GM23248 (cell line): ENCODE results near the gene PPP6R3. TPM values are rescaled to one million over a fixed set of nuclear protein-coding genes. Genes with fewer than 3 reads are reported as not detected.

Source experiments
- DNase-seq: peaks from one replicate; pipeline ENCODE4 v3.0.0-alpha.2; 2015
- H2AFZ ChIP-seq: fragments of 200-600 bp; sonication (generic); 2 replicates; pipeline ENCODE4 v1.6.1; 2016; ENCODE audit warnings: antibody characterized with exemption
- H3F3A ChIP-seq: fragments of 200-600 bp; sonication (generic); 2 replicates; pipeline ENCODE4 v1.6.1; 2016; ENCODE audit warnings: mild to moderate bottlenecking, antibody characterized with exemption, mixed run types; ENCODE audit not compliant: insufficient read depth
- H3K27ac ChIP-seq: fragments of 200-600 bp; sonication (generic); 2 replicates; pipeline ENCODE4 v1.5.1; 2016; ENCODE audit warnings: mild to moderate bottlenecking
- H3K27me3 ChIP-seq: fragments of 200-600 bp; sonication (generic); replicated peaks from 2 replicates; pipeline ENCODE4 v1.6.1; 2016; ENCODE audit warnings: mild to moderate bottlenecking; ENCODE audit not compliant: insufficient read depth
- H3K36me3 ChIP-seq: fragments of 200-600 bp; sonication (generic); 2 replicates; pipeline ENCODE4 v1.6.1; 2016; ENCODE audit warnings: low read depth, mild to moderate bottlenecking
- H3K4me1 ChIP-seq: fragments of 200-600 bp; sonication (generic); 2 replicates; pipeline ENCODE4 v1.6.1; 2016; ENCODE audit warnings: mild to moderate bottlenecking; ENCODE audit not compliant: insufficient read depth
- H3K4me2 ChIP-seq: fragments of 200-600 bp; sonication (generic); one replicate; pipeline ENCODE4 v1.6.1; 2016; ENCODE audit warnings: mild to moderate bottlenecking; ENCODE audit not compliant: unreplicated experiment
- H3K4me3 ChIP-seq: fragments of 200-600 bp; sonication (generic); 2 replicates; pipeline ENCODE4 v1.5.1; 2016; ENCODE audit warnings: mild to moderate bottlenecking
- H3K79me2 ChIP-seq: fragments of 200-600 bp; sonication (generic); 2 replicates; pipeline ENCODE4 v1.6.1; 2016; ENCODE audit warnings: mild to moderate bottlenecking; ENCODE audit not compliant: insufficient read depth
- H3K9ac ChIP-seq: fragments of 200-600 bp; sonication (generic); 2 replicates; pipeline ENCODE4 v1.6.1; 2016; ENCODE audit warnings: mild to moderate bottlenecking
- H3K9me2 ChIP-seq: fragments of 200-600 bp; sonication (generic); 2 replicates; pipeline ENCODE4 v1.6.1; 2016; ENCODE audit warnings: mixed run types, mild to moderate bottlenecking, moderate library complexity; ENCODE audit not compliant: insufficient read depth
- H3K9me3 ChIP-seq: fragments of 200-600 bp; sonication (generic); one replicate; pipeline ENCODE4 v1.6.1; 2017; ENCODE audit warnings: low read depth
- H4K20me1 ChIP-seq: fragments of 200-600 bp; sonication (generic); 2 replicates; pipeline ENCODE4 v1.6.0; 2016; ENCODE audit not compliant: insufficient read depth
- EZH2 ChIP-seq: fragments of 200-600 bp; sonication (generic); IDR thresholded peaks from 2 replicates; pipeline ENCODE4 v1.6.1; 2018; ENCODE audit warnings: antibody characterized with exemption, mild to moderate bottlenecking; ENCODE audit not compliant: insufficient read depth, poor library complexity, severe bottlenecking
- EZH2phosphoT487 ChIP-seq: fragments of 200-600 bp; sonication (generic); IDR thresholded peaks from 2 replicates; pipeline ENCODE4 v1.6.1; 2018; ENCODE audit warnings: antibody characterized with exemption, moderate library complexity, mild to moderate bottlenecking, low read depth; ENCODE audit not compliant: insufficient read depth
- WGBS, 2 experiments: methylation state at CpG; one replicate each; pipeline ENCODE4 v1.1.6; 2015 to 2017; ENCODE audit warnings: low lambda C conversion rate in 2 of 2, low coverage in 1 of 2; ENCODE audit errors: missing lambda C conversion rate in 2 of 2; 5-methylcytosine and 5-hydroxymethylcytosine counted together
- in situ Hi-C: fragments of 300-500 bp; cut with MboI; formaldehyde crosslinking; loops from 2 replicates; pipeline ENCODE4 v1.15.0; 2020
- polyA plus RNA-seq: library from polyadenylated mRNA; unstranded; fragments of >200 nt; fragmentation: Nextera tagmentation; extraction: Ambion mirVana; gene quantifications from 2 replicates; pipeline ENCODE4 v1.2.1, GENCODE V29; 2016
- total RNA-seq: library from RNA; depleted of rRNA; stranded (reverse); fragments of >200 nt; shearing (Covaris generic); gene quantifications from 2 replicates; pipeline ENCODE4 v1.2.3, GENCODE V29; 2014

Gene PPP6R3
- total and polyA plus RNA-seq, 2 experiments from 2014 or later, result 47.5 to 96.0 TPM

DNA sequence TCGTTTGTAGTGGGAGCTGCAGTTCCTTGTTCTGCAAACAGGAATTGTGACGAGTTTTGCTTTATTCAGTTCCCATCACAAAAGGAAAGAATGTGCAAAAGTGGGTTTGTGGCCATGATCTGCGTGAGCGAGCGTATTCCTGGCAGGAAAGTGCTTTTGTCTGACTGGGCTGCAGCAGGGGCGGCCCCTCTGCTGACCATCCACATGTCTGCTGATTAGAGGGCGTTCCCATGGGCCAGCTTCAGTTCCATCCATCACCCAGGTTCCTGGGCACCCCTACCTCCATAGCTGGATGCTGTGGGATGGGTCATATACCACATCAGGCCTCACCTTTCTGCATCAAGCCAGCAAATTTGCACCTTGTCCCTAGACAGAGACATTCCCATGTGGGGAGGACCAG is 194.9 kb downstream of the PPP6R3 start:
- 69 to 71% methylated on average over 7 of the region's 7 CpGs for WGBS, 2 experiments
- in situ Hi-C loops, result no loop called here
- no peaks in the 10 kb centered on the region for H3K79me2 ChIP-seq
- H3K9ac ChIP-seq, result no peak overlapping the region
- no peak overlapping the region for H2AFZ ChIP-seq
- H3K9me2 ChIP-seq, result no peaks in the 10 kb centered on the region
- H3K4me3 ChIP-seq, result no peak overlapping the region
- H4K20me1 ChIP-seq, result no peaks in the 10 kb centered on the region
- DNase-seq, result no peak
- TF ChIP-seq EZH2 (no peak), EZH2phosphoT487 (no peak)
- H3K27me3 ChIP-seq, result peaks cover 5% of the 10 kb centered on the region
- H3F3A ChIP-seq, result 0 out of 2 replicates have a peak, but pooled peaks cover 3% of the 10 kb centered on the region
- peaks cover 10% of the 10 kb centered on the region; the same call in 1 of the 2 replicates for H3K4me1 ChIP-seq
- no peak overlapping the region for H3K27ac ChIP-seq
- no peak overlapping the region for H3K4me2 ChIP-seq
- H3K9me3 ChIP-seq, result no peaks in the 10 kb centered on the region
- H3K36me3 ChIP-seq, result no peaks in the 10 kb centered on the region

DNA sequence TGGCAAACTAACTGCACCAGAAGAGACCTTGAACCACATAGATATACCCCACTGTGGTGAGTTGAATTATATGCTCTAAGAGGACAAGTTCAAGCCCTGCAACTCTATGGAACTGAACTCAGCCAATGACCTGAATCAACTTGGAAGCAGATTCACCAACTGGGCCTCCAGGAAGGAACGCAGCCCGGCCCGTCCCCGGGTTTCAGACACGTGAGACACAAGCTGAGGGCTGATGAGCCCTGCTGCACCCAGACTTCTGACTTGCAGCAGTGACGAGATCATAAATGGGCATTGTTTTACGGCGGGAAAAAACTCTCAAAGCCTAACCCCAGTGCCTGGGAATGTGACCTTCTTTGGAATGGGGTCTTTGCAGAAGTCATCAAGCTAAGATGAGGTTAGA is 195.3 kb downstream of the PPP6R3 start:
- no peak for DNase-seq
- H3F3A ChIP-seq, result 0 out of 2 replicates have a peak, but pooled peaks cover 3% of the 10 kb centered on the region
- H4K20me1 ChIP-seq, result no peaks in the 10 kb centered on the region
- no peaks in the 10 kb centered on the region for H3K36me3 ChIP-seq
- no peak overlapping the region for H3K4me3 ChIP-seq
- WGBS, 2 experiments, result 80 to 83% methylated on average over 8 of the region's 8 CpGs
- H3K79me2 ChIP-seq, result no peaks in the 10 kb centered on the region
- no peak overlapping the region for H3K4me2 ChIP-seq
- H3K27ac ChIP-seq, result no peak overlapping the region
- no peak overlapping the region for H2AFZ ChIP-seq
- no peak overlapping the region for H3K9ac ChIP-seq
- TF ChIP-seq EZH2, result no peak
- TF ChIP-seq EZH2phosphoT487, result no peak
- peaks cover 3% of the 10 kb centered on the region for H3K27me3 ChIP-seq
- peaks cover 10% of the 10 kb centered on the region; the same call in 1 of the 2 replicates for H3K4me1 ChIP-seq
- H3K9me3 ChIP-seq, result no peaks in the 10 kb centered on the region
- H3K9me2 ChIP-seq, result no peaks in the 10 kb centered on the region
- in situ Hi-C loops, result no loop called here

DNA sequence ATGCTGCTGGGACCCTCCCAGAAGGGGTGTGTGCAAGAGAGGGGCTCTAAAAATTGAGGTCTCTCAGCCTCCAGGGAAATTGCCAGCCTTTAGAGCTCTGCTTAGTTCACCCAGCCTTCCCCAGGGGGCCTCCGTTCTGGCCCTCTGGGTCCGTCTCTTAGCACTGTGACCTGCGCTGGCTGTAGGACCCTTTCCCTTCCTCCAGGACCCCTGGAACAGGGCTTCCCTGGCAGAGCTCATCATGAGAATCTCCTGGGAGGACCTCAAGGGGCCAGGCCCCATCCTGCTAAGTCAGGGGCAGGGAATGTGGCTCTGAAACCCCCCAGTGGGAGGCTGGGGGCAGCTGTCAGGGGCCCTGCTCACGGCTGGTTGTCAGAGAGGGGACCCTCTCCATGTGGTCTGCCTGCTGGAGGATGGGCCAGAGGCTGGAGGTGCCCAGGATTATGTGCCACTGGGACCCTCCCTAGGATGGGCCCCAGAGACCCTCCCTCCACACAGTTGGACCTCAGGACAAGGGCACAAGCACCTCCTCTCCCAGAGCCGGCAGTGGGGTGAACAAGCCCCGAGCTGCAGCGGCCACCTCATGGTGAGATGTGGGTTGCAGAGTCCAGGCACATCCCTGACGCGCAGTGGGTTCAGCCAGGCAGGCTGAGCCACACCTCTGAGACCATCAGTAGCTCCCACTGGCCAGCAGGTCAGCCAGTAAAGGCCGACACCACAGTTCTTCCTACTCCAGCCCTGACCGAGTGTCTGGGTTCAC is 196.6 kb downstream of the PPP6R3 start:
- H3K4me2 ChIP-seq, result no peak overlapping the region
- no peaks in the 10 kb centered on the region for H3K9me2 ChIP-seq
- H3K27ac ChIP-seq, result no peak overlapping the region
- no peaks in the 10 kb centered on the region for H4K20me1 ChIP-seq
- H3K4me3 ChIP-seq, result no peak overlapping the region
- in situ Hi-C loops, result no loop called here
- no peak for DNase-seq
- WGBS, 2 experiments, result 89 to 92% methylated on average over 10 to 11 of the region's 11 CpGs
- no peaks in the 10 kb centered on the region for H3K79me2 ChIP-seq
- peaks cover 10% of the 10 kb centered on the region; the same call in 1 of the 2 replicates for H3K4me1 ChIP-seq
- H3F3A ChIP-seq, result 0 out of 2 replicates have a peak, but pooled peaks cover 3% of the 10 kb centered on the region
- H3K9ac ChIP-seq, result no peak overlapping the region
- no peaks in the 10 kb centered on the region for H3K36me3 ChIP-seq
- H3K9me3 ChIP-seq, result no peaks in the 10 kb centered on the region
- H3K27me3 ChIP-seq, result peaks cover 10% of the 10 kb centered on the region
- TF ChIP-seq EZH2phosphoT487 (no peak), EZH2 (no peak)
- H2AFZ ChIP-seq, result no peak overlapping the region

DNA sequence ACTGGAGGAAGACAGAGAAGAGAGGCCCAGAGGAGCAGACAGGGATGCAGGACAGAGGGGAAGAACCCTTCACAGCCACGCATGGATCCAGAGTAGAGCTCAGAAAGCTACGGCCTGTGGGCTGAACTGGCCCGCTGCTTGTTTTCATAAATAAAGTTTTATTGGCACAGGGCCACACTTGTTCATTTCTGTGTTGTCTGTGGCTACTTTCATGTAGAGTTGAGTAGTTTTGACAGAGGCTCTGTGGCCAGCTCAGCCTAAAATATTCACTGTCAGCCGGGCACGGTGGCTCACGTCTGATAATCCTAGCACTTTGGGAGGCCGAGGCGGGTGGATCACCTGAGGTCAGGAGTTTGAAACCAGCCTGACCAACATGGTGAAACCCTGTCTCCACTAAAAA is 197.5 kb downstream of the PPP6R3 start:
- in situ Hi-C loops, result no loop called here

More for the DNA sequence above, 197.5 kb downstream of the PPP6R3 start:
- Histone ChIP-seq H3K4me2 (no peak overlapping the region), H3K4me3 (no peak overlapping the region), H3K27me3 (peaks cover 18% of the 10 kb centered on the region), H2AFZ (no peak overlapping the region), H3K79me2 (no peaks in the 10 kb centered on the region), H3K9me3 (no peaks in the 10 kb centered on the region), H4K20me1 (no peaks in the 10 kb centered on the region), H3K27ac (no peak overlapping the region), H3K9me2 (no peaks in the 10 kb centered on the region), H3K4me1 (peaks cover 10% of the 10 kb centered on the region; the same call in 1 of the 2 replicates), H3F3A (0 out of 2 replicates have a peak, but pooled peaks cover 3% of the 10 kb centered on the region), H3K9ac (no peak overlapping the region), H3K36me3 (no peaks in the 10 kb centered on the region)
- TF ChIP-seq EZH2phosphoT487 (no peak), EZH2 (no peak)
- WGBS, 2 experiments, result 98% methylated on average over 8 of the region's 8 CpGs
- no peak for DNase-seq
